ENCODE measurements around the gene PTPRG. TPM values are rescaled to one million over a fixed set of nuclear protein-coding genes. Genes with fewer than 3 reads are reported as not detected.

PTPRG gene
- polyA plus RNA-seq, 1 donor (not counting 4 experiments of a cell fraction or from before 2014, with no cell fraction given) = 12.1 TPM

GRCh38 chr3:61612211-61613194 lies 51.1 kb downstream of the PTPRG start:
- H3K79me2 ChIP-seq (ENCODE audit: control insufficient read depth, insufficient read depth, low read length) = peaks cover 9% of the 10 kb centered on the region
- no peak overlapping the region for H2AFZ ChIP-seq (ENCODE audit: control insufficient read depth, low read length)
- no peaks in the 10 kb centered on the region for H3K27me3 ChIP-seq (ENCODE audit: control insufficient read depth, extremely low read depth, insufficient read depth, low read length)
- H3K27ac ChIP-seq (ENCODE audit: control insufficient read depth, insufficient read depth, low read length) = no peak overlapping the region
- no peaks in the 10 kb centered on the region for H4K20me1 ChIP-seq (ENCODE audit: control insufficient read depth, extremely low read depth, insufficient read depth, low read length)
- no peaks in the 10 kb centered on the region for H3K4me1 ChIP-seq (ENCODE audit: control insufficient read depth, extremely low read depth, insufficient read depth, low read length)
- DNase-seq (ENCODE audit: low read depth, low spot score) (no peak), FAIRE-seq (no peak)
- H3K4me3 ChIP-seq (ENCODE audit: control insufficient read depth in 2 of 3, extremely low read depth in 1 of 3, insufficient read depth in 2 of 3, low read depth in 1 of 3, low read length in 3 of 3) = no peak overlapping the region
- H3K9me3 ChIP-seq (ENCODE audit: control insufficient read depth, low read depth, low read length) = no peaks in the 10 kb centered on the region
- TF ChIP-seq CTCF (optimal IDR thresholded peaks at IDR 0.05 in 1 of 3, IDR thresholded peaks at IDR 0.05 in 1 of 3, conservative IDR thresholded peaks at IDR 0.05 in 1 of 3; ENCODE audit: extremely low read depth in 1 of 3, insufficient read depth in 2 of 3, low read length in 3 of 3) = no peak
- no peak for TF ChIP-seq EZH2 (IDR thresholded peaks at IDR 0.05; ENCODE audit: low read length)
- no peak overlapping the region for H3K9ac ChIP-seq (ENCODE audit: control insufficient read depth, extremely low read depth, insufficient read depth, low read length)
- dilution Hi-C loops (cut with MboI; ENCODE audit: extremely low pct_ligation_motif_present, low sequenced_read_pairs) = no loop called here
- no peaks in the 10 kb centered on the region for H3K9me1 ChIP-seq (ENCODE audit: control insufficient read depth, extremely low read depth, insufficient read depth, low read length)
- H3K4me2 ChIP-seq (ENCODE audit: control insufficient read depth, extremely low read depth, insufficient read depth, low read depth, low read length) = no peak overlapping the region
- no peaks in the 10 kb centered on the region for H3K36me3 ChIP-seq (ENCODE audit: control insufficient read depth in 2 of 2, extremely low read depth in 1 of 2, insufficient read depth in 2 of 2, low read length in 2 of 2)

DNA sequence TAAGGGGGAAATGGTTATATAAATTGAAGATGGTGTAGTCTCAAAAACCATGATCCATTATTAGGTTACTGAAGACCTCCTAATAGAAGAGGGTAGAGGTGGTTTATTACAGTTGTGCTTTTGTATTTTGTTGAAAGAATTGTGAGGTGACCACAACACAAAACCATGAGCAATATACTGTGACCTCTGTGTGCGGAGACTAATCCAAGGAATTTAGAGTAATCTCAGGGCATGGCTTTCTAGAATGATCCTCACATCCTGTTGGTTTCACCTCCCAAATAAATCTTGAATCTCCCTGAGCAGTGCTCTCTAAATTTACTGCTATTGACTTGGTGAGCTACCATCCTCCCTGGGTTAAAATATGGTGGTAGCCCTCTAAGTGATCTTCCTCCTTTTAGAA lies 52.3 kb downstream of the PTPRG start:
- no peaks in the 10 kb centered on the region for H3K4me1 ChIP-seq (ENCODE audit: control insufficient read depth, extremely low read depth, insufficient read depth, low read length)
- DNase-seq (ENCODE audit: low read depth, low spot score) (no peak), FAIRE-seq (no peak)
- H3K36me3 ChIP-seq (ENCODE audit: control insufficient read depth in 2 of 2, extremely low read depth in 1 of 2, insufficient read depth in 2 of 2, low read length in 2 of 2) = no peaks in the 10 kb centered on the region
- no peaks in the 10 kb centered on the region for H3K9me1 ChIP-seq (ENCODE audit: control insufficient read depth, extremely low read depth, insufficient read depth, low read length)
- H3K4me2 ChIP-seq (ENCODE audit: control insufficient read depth, extremely low read depth, insufficient read depth, low read depth, low read length) = no peak overlapping the region
- H3K4me3 ChIP-seq (ENCODE audit: control insufficient read depth in 2 of 3, extremely low read depth in 1 of 3, insufficient read depth in 2 of 3, low read depth in 1 of 3, low read length in 3 of 3) = no peak overlapping the region
- no peak for TF ChIP-seq EZH2 (IDR thresholded peaks at IDR 0.05; ENCODE audit: low read length)
- no peak for TF ChIP-seq CTCF (optimal IDR thresholded peaks at IDR 0.05 in 1 of 3, IDR thresholded peaks at IDR 0.05 in 1 of 3, conservative IDR thresholded peaks at IDR 0.05 in 1 of 3; ENCODE audit: extremely low read depth in 1 of 3, insufficient read depth in 2 of 3, low read length in 3 of 3)
- no peaks in the 10 kb centered on the region for H3K27me3 ChIP-seq (ENCODE audit: control insufficient read depth, extremely low read depth, insufficient read depth, low read length)
- dilution Hi-C loops (cut with MboI; ENCODE audit: extremely low pct_ligation_motif_present, low sequenced_read_pairs) = no loop called here
- H3K27ac ChIP-seq (ENCODE audit: control insufficient read depth, insufficient read depth, low read length) = no peak overlapping the region
- H2AFZ ChIP-seq (ENCODE audit: control insufficient read depth, low read length) = no peak overlapping the region
- peaks cover 9% of the 10 kb centered on the region for H3K79me2 ChIP-seq (ENCODE audit: control insufficient read depth, insufficient read depth, low read length)
- no peaks in the 10 kb centered on the region for H4K20me1 ChIP-seq (ENCODE audit: control insufficient read depth, extremely low read depth, insufficient read depth, low read length)
- H3K9ac ChIP-seq (ENCODE audit: control insufficient read depth, extremely low read depth, insufficient read depth, low read length) = no peak overlapping the region
- H3K9me3 ChIP-seq (ENCODE audit: control insufficient read depth, low read depth, low read length) = no peaks in the 10 kb centered on the region

All from keratinocyte (primary cell).